ENCODE results near the gene ACTR3C. TPM values are rescaled to one million over a fixed set of nuclear protein-coding genes. Genes with fewer than 3 reads are reported as not detected.

ACTR3C gene
- total and polyA plus RNA-seq, 2 of the 13 experiments (the other 11 are each of a cell fraction or from before 2014, with no cell fraction given) = 3.8 to 7.5 TPM

DNA sequence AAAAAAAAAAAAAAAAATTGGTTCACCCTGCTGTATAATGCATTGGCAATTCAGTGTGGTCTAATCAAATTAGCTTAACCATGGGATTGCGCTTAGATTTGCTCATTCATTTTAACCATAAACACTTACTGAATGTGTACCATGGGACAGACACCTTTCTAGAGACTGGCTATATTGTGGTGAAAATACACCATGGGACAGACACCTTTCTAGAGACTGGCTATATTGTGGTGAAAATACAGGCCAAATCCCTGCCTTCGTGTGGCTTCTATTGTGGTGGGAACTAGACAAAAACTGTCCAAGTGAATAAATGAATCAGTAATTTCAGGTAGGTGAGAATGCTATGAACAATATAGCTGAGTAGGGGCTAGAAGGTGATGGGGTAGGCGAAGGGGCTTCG lies 35.1 kb upstream of the ACTR3C start (continued):
- TF ChIP-seq, protein P1, sequence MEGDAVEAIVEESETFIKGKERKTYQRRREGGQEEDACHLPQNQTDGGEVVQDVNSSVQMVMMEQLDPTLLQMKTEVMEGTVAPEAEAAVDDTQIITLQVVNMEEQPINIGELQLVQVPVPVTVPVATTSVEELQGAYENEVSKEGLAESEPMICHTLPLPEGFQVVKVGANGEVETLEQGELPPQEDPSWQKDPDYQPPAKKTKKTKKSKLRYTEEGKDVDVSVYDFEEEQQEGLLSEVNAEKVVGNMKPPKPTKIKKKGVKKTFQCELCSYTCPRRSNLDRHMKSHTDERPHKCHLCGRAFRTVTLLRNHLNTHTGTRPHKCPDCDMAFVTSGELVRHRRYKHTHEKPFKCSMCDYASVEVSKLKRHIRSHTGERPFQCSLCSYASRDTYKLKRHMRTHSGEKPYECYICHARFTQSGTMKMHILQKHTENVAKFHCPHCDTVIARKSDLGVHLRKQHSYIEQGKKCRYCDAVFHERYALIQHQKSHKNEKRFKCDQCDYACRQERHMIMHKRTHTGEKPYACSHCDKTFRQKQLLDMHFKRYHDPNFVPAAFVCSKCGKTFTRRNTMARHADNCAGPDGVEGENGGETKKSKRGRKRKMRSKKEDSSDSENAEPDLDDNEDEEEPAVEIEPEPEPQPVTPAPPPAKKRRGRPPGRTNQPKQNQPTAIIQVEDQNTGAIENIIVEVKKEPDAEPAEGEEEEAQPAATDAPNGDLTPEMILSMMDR (CRISPR knock-in tag; IDR thresholded peaks at IDR 0.05) = no peak
- no peak for TF ChIP-seq SAP130 (CRISPR knock-in tag; IDR thresholded peaks at IDR 0.05; ENCODE audit: low read depth)
- TF ChIP-seq, protein P2, sequence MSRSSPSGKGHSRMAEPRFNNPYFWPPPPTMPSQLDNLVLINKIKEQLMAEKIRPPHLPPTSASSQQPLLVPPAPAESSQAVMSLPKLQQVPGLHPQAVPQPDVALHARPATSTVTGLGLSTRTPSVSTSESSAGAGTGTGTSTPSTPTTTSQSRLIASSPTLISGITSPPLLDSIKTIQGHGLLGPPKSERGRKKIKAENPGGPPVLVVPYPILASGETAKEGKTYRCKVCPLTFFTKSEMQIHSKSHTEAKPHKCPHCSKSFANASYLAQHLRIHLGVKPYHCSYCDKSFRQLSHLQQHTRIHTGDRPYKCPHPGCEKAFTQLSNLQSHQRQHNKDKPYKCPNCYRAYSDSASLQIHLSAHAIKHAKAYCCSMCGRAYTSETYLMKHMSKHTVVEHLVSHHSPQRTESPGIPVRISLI (CRISPR knock-in tag; IDR thresholded peaks at IDR 0.05; ENCODE audit: borderline replicate concordance) = no peak
- TF ChIP-seq, protein P3, sequence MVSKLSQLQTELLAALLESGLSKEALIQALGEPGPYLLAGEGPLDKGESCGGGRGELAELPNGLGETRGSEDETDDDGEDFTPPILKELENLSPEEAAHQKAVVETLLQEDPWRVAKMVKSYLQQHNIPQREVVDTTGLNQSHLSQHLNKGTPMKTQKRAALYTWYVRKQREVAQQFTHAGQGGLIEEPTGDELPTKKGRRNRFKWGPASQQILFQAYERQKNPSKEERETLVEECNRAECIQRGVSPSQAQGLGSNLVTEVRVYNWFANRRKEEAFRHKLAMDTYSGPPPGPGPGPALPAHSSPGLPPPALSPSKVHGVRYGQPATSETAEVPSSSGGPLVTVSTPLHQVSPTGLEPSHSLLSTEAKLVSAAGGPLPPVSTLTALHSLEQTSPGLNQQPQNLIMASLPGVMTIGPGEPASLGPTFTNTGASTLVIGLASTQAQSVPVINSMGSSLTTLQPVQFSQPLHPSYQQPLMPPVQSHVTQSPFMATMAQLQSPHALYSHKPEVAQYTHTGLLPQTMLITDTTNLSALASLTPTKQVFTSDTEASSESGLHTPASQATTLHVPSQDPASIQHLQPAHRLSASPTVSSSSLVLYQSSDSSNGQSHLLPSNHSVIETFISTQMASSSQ (IDR thresholded peaks at IDR 0.05; ENCODE audit: low read depth) = no peak
- TF ChIP-seq, protein P3 (CRISPR knock-in tag; IDR thresholded peaks at IDR 0.05; ENCODE audit: borderline replicate concordance) = no peak

Data from HepG2 (cell line).